Measurements from ENCODE around the gene ADCY1.

DNA sequence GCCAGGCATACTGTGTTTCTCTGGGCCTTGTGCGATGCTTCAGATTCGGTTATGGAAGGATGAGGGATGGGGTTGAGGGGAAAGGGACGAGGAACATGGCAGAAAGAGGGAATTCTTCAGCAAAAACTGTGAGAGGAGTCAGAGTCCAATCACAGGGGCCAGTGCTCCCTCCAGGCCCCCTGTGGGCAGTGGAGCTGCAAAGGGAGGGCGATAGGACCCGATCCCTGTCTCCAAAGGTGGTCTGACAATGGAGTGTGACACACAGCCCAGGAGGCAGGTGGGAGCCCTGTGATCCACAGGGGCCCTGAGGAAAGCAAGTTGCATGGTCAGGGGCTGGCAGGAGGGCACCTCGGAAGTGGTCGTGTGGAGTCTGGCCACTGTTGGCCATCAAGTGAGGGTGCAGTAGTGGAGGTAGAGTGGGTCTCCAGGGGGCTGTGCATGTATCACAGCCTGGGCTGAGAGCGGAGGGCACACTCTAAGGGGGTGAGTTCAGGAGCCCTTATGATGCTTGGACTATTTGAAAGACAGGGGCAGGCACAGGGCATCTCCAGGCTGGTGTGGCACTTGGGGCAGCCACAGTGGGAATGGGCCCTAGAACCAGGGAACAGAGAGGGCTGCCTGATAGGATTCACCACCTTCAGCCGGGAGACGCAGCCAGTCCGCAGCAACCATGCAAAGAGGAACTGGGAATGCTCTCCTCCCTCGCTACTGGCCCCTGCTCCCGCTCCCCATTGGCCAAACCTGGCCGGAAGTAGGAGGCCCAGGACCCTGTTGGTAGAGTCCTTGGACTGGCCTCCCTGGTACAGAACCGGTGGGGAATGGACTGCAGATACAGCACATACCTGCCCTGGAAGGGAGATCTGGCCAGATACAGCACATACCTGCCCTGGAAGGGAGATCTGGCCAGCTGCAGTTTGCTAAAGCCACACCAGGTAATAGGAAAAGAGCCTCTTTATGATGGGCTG, 115.9 kb downstream of the ADCY1 start:
- TF ChIP-seq, protein P1, sequence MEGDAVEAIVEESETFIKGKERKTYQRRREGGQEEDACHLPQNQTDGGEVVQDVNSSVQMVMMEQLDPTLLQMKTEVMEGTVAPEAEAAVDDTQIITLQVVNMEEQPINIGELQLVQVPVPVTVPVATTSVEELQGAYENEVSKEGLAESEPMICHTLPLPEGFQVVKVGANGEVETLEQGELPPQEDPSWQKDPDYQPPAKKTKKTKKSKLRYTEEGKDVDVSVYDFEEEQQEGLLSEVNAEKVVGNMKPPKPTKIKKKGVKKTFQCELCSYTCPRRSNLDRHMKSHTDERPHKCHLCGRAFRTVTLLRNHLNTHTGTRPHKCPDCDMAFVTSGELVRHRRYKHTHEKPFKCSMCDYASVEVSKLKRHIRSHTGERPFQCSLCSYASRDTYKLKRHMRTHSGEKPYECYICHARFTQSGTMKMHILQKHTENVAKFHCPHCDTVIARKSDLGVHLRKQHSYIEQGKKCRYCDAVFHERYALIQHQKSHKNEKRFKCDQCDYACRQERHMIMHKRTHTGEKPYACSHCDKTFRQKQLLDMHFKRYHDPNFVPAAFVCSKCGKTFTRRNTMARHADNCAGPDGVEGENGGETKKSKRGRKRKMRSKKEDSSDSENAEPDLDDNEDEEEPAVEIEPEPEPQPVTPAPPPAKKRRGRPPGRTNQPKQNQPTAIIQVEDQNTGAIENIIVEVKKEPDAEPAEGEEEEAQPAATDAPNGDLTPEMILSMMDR (conservative IDR thresholded peaks at IDR 0.05), result no peak
- TF ChIP-seq EZH2 (IDR thresholded peaks at IDR 0.05; ENCODE audit: low read depth), result no peak
